Measurements from ENCODE around the gene SLC12A7. TPM values are rescaled to one million over a fixed set of nuclear protein-coding genes. Genes with fewer than 3 reads are reported as not detected.

Gene SLC12A7
- total and polyA plus RNA-seq, 7 donors = 7.2 to 54.3 (median 16.8) TPM

DNA sequence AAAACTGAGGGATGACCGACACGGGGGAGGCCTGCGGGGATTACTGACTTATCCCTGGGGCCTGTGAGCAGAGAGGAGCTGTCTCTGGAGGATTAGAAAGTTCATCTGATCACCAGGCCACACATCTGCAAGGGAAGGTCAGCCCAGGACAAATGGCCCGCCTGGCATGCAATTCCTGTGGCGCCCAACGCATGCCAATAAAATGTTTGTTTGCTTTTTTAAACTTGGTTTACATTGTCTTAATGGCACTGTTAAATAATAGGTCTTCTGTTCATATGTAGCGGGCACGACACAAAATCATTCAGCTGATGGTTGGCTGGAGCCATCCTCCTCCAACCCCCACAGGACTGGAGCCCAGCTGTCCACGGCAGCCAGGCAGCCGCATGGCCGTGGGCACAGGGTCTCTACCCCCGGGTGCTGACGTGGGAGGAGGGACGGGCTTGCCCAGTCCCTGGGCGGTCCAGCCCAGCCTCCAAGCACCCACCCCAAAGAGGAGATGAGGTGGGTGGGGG is 41.0 kb upstream of the SLC12A7 start:
- H3K4me3 ChIP-seq = no peak overlapping the region
- 16 to 67% methylated on average over 15 of the region's 15 CpGs for WGBS, 2 donors
- no peak for DNase-seq
- intact Hi-C loops (cut with DNase I) = no loop called here
- TF ChIP-seq EP300 (IDR thresholded peaks at IDR 0.05) (no peak), POLR2A (IDR thresholded peaks at IDR 0.05) (no peak), POLR2AphosphoS5 (IDR thresholded peaks at IDR 0.05) (no peak), CTCF (IDR thresholded peaks at IDR 0.05) (no peak)
- no peak overlapping the region for H3K27ac ChIP-seq
- no peaks in the 10 kb centered on the region for H3K36me3 ChIP-seq
- peaks cover 21 to 50% (median 29%) of the 10 kb centered on the region in 3 donors for H3K27me3 ChIP-seq
- H3K9me3 ChIP-seq = no peaks in the 10 kb centered on the region
- peaks cover 0 to 14% (median 8%) of the 10 kb centered on the region in 4 donors for H3K4me1 ChIP-seq

- no peak for DNase-seq
- no peaks in the 10 kb centered on the region for H3K9me3 ChIP-seq
- no peaks in the 10 kb centered on the region for H3K36me3 ChIP-seq
- 23 to 46% methylated on average over 10 of the region's 10 CpGs for WGBS, 2 donors
- intact Hi-C loops (cut with DNase I) = no loop called here
- no peak overlapping the region for H3K4me3 ChIP-seq
- no peak overlapping the region for H3K27ac ChIP-seq
- peaks cover 21 to 48% (median 29%) of the 10 kb centered on the region in 3 donors for H3K27me3 ChIP-seq
- H3K4me1 ChIP-seq = peaks cover 0 to 14% (median 8%) of the 10 kb centered on the region in 4 donors
- TF ChIP-seq CTCF (IDR thresholded peaks at IDR 0.05) (no peak), POLR2AphosphoS5 (IDR thresholded peaks at IDR 0.05) (no peak), EP300 (IDR thresholded peaks at IDR 0.05) (no peak), POLR2A (IDR thresholded peaks at IDR 0.05) (no peak)
Measured at GRCh38 chr5:1152156-1152555, 40.3 kb upstream of the SLC12A7 start.

- H3K4me1 ChIP-seq = peaks cover 0 to 14% (median 8%) of the 10 kb centered on the region in 4 donors
- no peak for DNase-seq
- intact Hi-C loops (cut with DNase I) = no loop called here
- TF ChIP-seq POLR2A (IDR thresholded peaks at IDR 0.05) (no peak), POLR2AphosphoS5 (IDR thresholded peaks at IDR 0.05) (no peak), EP300 (IDR thresholded peaks at IDR 0.05) (no peak), CTCF (IDR thresholded peaks at IDR 0.05) (no peak)
- WGBS, 2 donors = 82 to 87% methylated on average over 10 of the region's 10 CpGs
- no peaks in the 10 kb centered on the region for H3K36me3 ChIP-seq
- H3K27me3 ChIP-seq = peaks cover 16 to 39% (median 20%) of the 10 kb centered on the region in 3 donors
- H3K9me3 ChIP-seq = no peaks in the 10 kb centered on the region
- H3K27ac ChIP-seq = no peak overlapping the region
- H3K4me3 ChIP-seq = no peak overlapping the region
Measured at GRCh38 chr5:1151316-1151715, 39.5 kb upstream of the SLC12A7 start.

DNA sequence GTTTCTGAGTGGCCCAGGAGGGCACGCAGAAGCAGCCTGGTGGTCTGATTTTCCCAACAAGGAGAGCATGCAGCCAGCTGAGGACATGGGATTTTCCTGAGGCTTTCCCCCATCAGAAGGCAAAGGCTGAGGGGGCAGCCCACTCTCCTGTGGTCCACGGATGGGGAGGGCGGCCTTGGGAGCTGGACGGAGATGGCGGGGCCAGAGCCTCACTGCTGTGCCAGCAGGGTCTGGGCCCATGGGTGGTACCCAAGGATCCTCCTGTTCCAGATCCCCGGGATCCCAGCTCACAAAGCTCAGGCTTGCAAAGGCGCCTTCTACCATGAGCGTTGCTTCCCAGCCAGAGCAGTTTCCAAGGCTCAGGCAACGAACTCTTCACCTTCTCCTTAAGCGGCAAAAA is 39.0 kb upstream of the SLC12A7 start:
- TF ChIP-seq POLR2AphosphoS5 (IDR thresholded peaks at IDR 0.05) (no peak), POLR2A (IDR thresholded peaks at IDR 0.05) (no peak), EP300 (IDR thresholded peaks at IDR 0.05) (no peak), CTCF (IDR thresholded peaks at IDR 0.05) (no peak)
- Histone ChIP-seq H3K4me1 (peaks cover 0 to 10% (median 5%) of the 10 kb centered on the region in 4 donors), H3K4me3 (no peak overlapping the region), H3K27ac (no peak overlapping the region), H3K27me3 (peaks cover 12 to 35% (median 16%) of the 10 kb centered on the region in 3 donors), H3K9me3 (no peaks in the 10 kb centered on the region), H3K36me3 (no peaks in the 10 kb centered on the region)
- DNase-seq = no peak
- 92 to 94% methylated on average over 10 of the region's 10 CpGs for WGBS, 2 donors
- intact Hi-C loops (cut with DNase I) = no loop called here

All from sigmoid colon (tissue), 7 donors.